HL-60 (cell line): ENCODE measurements around the gene DPH2.

ENCODE experiments used
- TF ChIP-seq, protein P1 (sequence below): IDR thresholded peaks from one replicate; pipeline ENCODE4 v1.5.1; 2011; ENCODE audit warnings: low read length, control low read depth, inconsistent platforms; ENCODE audit not compliant: insufficient read depth
- TF ChIP-seq, protein P2 (sequence below): IDR thresholded peaks from 2 replicates; pipeline ENCODE4 v1.6.1; 2012; ENCODE audit warnings: low read depth; ENCODE audit not compliant: insufficient replicate concordance

GRCh38 chr1:43934986-43935324, 34.9 kb upstream of the DPH2 start:
- TF ChIP-seq, protein P1, sequence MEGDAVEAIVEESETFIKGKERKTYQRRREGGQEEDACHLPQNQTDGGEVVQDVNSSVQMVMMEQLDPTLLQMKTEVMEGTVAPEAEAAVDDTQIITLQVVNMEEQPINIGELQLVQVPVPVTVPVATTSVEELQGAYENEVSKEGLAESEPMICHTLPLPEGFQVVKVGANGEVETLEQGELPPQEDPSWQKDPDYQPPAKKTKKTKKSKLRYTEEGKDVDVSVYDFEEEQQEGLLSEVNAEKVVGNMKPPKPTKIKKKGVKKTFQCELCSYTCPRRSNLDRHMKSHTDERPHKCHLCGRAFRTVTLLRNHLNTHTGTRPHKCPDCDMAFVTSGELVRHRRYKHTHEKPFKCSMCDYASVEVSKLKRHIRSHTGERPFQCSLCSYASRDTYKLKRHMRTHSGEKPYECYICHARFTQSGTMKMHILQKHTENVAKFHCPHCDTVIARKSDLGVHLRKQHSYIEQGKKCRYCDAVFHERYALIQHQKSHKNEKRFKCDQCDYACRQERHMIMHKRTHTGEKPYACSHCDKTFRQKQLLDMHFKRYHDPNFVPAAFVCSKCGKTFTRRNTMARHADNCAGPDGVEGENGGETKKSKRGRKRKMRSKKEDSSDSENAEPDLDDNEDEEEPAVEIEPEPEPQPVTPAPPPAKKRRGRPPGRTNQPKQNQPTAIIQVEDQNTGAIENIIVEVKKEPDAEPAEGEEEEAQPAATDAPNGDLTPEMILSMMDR: no peak
- TF ChIP-seq, protein P2, sequence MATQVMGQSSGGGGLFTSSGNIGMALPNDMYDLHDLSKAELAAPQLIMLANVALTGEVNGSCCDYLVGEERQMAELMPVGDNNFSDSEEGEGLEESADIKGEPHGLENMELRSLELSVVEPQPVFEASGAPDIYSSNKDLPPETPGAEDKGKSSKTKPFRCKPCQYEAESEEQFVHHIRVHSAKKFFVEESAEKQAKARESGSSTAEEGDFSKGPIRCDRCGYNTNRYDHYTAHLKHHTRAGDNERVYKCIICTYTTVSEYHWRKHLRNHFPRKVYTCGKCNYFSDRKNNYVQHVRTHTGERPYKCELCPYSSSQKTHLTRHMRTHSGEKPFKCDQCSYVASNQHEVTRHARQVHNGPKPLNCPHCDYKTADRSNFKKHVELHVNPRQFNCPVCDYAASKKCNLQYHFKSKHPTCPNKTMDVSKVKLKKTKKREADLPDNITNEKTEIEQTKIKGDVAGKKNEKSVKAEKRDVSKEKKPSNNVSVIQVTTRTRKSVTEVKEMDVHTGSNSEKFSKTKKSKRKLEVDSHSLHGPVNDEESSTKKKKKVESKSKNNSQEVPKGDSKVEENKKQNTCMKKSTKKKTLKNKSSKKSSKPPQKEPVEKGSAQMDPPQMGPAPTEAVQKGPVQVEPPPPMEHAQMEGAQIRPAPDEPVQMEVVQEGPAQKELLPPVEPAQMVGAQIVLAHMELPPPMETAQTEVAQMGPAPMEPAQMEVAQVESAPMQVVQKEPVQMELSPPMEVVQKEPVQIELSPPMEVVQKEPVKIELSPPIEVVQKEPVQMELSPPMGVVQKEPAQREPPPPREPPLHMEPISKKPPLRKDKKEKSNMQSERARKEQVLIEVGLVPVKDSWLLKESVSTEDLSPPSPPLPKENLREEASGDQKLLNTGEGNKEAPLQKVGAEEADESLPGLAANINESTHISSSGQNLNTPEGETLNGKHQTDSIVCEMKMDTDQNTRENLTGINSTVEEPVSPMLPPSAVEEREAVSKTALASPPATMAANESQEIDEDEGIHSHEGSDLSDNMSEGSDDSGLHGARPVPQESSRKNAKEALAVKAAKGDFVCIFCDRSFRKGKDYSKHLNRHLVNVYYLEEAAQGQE: no peak
